NCI-H187 (cell line): ENCODE measurements around the gene TTC23L.
"Not testable (repeated sequence)": the region's sequence is repeated elsewhere in the genome, so short reads cannot be mapped to it uniquely, and the experiment has no call there.

Experiments used
- DNase-seq, 2 experiments: peaks; one replicate each; lab custom pipeline; 2025; lab: John Stamatoyannopoulos, UW

TTC23L gene

GRCh38 chr5:34838785-34839714 is at the start of gene TTC23L:
TSS of gene TTC23L (plus strand) at chr5:34839164. CDS start at chr5:34840672, 1,508 bp downstream.
- DNase-seq: peak; percentile 68 to 88

DNA sequence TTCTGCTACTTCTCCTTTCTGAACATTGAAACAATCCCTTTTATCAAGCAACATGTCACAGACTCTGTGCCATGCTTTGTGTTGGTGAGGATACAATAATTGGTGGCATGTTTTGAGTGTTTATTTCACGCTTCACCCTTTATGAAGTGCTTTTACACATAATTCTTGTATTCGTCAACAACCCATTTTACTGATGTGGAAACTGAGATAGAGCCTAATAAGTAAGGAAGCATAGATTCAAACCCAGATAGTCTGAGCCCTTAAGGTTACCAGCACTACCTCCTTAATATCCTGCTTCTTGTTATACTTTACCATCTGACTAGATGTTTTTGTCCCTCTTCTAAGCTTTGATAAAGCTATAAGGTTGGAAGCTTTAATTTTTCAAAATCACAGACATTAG is 49.3 kb upstream of the TTC23L start:
- no peak for DNase-seq

- DNase-seq: no peak
Measured at GRCh38 chr5:34790069-34790468, 48.9 kb upstream of the TTC23L start.

- no peak for DNase-seq
Measured at GRCh38 chr5:34791761-34792244, 47.2 kb upstream of the TTC23L start.

DNA sequence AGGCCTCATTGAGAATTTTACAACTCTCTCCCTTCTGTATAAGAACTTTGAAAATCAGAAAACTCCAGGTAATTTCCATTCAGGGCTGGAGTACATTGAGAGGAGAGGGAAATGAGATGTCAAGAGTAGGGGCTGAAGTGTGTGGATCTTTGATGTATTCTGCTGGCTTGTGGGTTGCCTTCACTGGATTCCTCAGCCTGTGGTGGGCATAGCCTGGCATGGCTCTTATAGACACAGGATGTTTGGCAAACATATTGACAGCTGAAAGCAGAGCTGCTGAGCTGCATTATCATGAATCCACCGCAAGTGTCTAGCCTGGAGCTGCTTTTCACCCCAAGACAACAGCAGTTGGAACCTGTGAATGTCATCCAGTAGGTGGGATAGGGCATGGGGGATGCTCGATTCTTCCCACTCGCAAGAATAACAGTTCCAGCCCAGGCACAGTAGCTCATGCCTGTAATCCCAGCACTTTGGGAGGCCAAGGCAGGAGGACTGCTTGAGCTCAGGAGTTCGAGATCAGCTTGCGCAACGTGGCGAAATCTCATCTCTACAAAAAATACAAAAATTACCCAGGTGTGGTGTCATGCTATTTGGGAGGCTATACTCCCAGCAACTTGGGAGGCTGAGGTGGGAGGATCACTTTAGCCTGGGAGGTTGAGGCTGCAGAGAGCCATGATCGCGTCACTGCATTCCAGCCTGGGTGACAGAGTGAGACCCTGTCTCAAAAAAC is 36.0 kb upstream of the TTC23L start:
- no peak for DNase-seq

DNA sequence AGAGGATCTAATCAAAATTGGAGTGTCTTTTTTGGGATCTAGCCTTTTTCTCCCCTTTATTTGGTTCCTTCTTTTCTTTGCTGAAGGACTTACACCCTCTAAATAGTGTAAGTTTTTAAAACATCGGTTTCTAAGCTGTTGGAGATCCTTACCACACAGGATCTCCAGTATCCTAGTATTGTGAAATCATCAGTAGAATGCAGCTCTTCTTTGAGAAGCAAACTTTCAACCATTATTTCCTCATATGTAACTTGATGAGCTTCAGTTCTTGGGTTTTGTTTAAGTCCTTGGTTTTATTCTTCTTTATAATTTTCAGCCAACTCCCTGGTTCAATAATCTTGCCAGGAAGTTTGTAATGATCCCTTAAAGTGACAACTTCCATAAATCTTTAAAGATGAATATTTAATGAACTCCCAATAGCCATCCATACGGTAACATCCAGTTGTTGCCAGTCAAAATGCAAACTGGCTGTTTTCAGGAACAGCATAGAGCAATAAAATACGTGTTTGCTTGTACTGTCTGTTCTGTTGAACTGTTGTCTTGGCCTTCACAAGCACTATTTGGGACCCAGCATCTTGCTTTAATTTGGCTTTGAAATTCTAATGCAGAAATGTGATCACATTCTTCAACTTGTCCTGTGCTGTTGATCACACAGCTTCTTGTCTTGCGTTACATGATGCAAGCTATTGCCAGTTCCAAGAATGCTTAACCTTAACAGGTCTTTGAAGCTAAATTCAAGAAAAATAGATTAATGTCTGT is 34.8 kb upstream of the TTC23L start:
- DNase-seq: no peak

GRCh38 chr5:34804913-34805312 is 34.1 kb upstream of the TTC23L start:
- DNase-seq: no peak

DNA sequence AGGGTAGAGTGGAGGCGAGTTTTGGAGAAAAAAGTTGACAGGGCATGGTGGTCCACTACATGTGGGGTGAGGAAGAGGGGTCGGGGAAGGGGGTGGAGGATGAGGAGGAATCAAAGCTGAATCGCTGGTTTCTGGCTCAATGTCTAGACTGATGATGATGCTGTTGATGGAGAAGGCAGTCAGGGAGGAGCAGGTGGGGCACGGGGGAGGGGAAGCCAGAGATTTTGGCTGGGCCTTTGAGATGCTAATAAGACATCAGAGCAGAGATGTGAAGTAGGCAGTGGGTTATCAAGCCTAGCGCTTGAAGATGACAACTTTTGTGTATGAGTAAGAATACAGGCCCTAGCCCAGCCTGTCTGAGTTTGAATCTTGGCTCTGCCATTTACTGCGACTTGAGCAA is 32.4 kb upstream of the TTC23L start:
- DNase-seq: no peak

DNA sequence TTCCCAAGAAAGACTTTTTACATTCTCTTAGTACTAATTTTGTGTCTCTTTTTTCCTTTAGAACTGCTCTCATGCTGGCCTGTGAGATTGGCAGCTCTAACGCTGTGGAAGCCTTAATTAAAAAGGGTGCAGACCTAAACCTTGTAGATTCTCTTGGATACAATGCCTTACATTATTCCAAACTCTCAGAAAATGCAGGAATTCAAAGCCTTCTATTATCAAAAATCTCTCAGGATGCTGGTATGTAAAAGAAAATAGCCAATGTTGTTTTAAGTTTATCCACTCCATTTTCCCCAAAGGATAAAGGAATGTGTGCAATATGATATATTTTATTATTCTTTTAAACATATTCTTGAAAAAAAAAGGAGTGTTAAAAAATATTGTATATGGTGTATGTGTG is 27.3 kb upstream of the TTC23L start:
- DNase-seq: no peak

DNA sequence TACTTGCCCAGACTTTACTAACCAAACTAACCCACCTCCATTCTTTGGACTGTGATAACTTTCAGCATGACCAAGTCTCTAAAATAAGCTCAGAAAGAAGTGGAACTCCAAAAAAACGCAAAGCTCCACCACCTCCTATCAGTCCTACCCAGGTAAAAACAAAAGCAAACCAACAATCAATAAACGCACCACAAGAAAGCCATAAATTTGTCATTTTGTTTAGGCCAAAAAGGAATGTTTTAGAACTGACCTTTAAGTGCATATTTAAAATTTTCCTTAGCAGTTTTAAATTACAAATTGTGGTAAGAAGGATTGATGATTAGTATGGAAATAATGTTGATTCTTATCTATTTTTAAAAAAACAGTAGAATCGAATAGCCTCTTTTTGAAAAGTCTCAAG is 25.5 kb upstream of the TTC23L start:
- no peak for DNase-seq

DNA sequence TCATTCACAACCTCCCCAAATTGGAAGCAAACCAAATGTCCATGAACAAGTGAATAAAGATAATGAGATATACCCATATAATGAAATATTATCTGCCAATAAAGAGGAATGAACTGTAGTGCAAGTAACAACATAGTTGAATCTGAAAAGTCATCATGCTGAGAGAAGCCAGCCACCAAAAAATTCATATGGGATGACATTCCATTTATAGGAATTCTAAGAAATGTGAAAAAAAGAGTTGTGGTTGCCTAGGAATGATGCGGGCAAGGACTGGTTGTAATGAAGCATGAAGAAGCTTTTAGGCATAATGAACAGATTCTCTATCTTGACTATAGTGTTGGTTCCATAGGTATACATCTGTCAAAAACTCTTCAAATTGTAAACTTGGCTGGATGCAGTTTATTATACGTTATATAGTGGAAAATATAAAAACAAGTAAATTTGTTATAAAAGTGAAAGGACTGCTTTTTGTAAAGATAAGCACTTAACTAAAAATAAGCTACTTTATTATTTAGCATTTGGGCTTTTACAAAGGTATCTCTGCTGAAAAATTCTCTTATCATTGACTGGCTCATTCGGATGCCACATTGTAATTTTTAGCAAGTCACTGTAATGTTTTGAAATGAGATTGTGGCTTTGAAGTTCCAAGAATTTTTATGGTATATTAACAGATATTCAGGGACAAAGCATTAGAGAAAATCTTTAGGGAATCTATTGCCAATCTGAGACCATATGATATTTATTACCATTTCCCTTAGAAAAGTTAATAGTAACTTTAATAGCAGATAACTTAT is 21.2 kb upstream of the TTC23L start:
- DNase-seq: no peak

- DNase-seq: no peak
Measured at GRCh38 chr5:34818717-34819116, 20.2 kb upstream of the TTC23L start.

DNA sequence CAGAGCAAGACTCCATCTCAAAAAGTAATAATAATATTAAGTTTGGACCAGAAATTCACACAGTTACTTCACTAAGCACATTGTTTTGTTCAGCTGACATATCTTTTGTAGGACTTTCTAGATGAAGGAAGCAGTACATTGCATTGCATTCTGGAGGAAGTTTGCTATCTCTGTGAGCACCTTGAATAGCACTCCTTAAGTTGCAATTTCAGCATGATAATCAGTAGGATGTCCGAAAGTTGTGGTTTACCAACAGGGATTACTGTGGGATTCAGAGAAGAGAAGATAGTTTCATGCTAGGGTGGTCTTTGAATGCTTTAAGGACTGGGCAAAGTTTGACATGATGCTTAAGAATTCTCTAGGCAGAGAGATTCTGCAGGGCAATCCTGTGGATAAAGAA is 18.4 kb upstream of the TTC23L start:
- no peak for DNase-seq

DNA sequence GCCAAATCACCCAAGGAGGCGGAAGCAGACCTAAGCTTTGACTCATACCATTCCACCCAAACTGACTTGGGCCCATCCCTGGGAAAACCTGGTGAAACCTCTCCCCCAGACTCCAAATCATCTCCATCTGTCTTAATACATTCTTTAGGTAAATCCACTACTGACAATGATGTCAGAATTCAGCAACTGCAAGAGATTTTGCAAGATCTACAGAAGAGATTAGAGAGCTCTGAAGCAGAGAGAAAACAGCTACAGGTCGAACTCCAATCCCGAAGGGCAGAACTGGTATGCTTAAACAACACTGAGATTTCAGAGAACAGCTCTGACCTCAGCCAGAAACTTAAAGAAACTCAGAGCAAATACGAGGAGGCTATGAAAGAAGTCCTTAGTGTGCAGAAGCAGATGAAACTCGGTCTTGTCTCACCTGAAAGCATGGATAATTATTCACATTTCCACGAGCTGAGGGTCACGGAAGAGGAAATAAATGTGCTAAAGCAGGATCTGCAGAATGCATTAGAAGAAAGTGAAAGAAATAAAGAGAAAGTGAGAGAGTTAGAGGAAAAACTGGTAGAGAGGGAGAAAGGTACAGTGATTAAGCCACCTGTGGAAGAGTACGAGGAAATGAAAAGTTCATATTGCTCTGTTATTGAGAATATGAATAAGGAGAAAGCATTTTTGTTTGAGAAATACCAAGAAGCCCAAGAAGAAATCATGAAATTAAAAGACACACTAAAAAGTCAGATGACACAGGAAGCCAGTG is 15.8 kb upstream of the TTC23L start:
- DNase-seq: no peak

DNA sequence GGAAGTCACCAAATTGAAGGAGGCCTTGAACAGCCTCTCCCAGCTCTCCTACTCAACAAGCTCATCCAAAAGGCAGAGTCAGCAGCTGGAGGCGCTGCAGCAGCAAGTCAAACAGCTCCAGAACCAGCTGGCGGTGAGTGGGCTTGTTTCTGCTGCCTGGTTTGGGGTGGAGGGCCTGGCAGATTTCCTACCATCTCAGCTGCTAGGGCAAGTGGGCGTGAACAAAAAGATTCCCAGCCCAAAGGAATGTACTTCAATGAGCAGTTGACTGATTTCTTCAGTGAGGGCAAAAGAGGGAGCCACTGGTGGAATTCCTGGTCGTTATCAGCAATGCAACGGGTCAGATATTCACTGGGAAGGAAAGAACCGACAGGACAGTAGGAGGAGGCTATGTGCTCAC is 12.6 kb upstream of the TTC23L start:
- DNase-seq: no peak

GRCh38 chr5:34827588-34828506 is 11.1 kb upstream of the TTC23L start:
- DNase-seq: no peak

DNA sequence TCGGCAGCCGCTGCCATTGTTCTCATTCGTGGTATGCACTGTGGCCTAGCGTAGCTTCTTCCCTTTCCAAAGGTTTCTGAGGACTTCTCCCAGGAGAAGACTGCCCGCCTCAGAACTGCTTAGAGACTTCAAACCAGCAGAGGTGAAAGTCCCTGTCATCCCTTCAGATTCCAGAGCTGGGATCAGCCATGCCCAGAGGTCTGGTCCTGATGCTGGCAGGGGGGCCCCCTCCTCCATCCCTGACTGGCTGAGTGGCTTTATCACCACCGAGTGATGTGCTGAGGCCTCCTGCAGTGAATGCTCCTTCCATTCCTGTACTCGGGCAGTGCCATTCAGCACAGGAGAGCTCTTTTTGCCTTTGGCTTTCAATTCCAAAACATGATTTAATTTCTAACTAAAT is 8.1 kb upstream of the TTC23L start:
- DNase-seq: not testable (repeated sequence)

GRCh38 chr5:34831303-34831702 is 7.7 kb upstream of the TTC23L start:
- DNase-seq: no peak

GRCh38 chr5:34832568-34832967 is 6.4 kb upstream of the TTC23L start:
- DNase-seq: no peak

DNA sequence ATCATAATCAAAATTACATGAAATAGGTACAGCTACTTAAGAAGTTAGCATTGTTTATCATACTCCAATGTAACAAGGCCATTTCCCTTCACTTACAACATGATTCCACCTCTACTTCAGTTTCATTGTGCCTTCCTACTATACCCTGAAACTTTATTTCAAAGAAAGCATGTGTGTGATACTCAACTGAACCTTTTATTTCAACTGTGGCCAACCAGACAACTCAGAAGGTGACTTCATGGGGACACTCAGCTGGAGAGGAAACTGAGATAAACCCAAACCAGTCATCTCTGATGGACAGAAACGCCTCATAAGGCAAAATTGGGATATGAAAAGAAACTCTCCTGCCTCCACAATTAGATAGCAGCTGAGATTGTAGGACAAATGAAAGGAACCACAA is 5.9 kb upstream of the TTC23L start:
- no peak for DNase-seq
